Measurements from ENCODE around the gene TGFBI. TPM values are rescaled to one million over a fixed set of nuclear protein-coding genes. Genes with fewer than 3 reads are reported as not detected.

Gene TGFBI
- total RNA-seq, 3 donors from 2014 or later, result 0.81 to 0.84 (median 0.82) TPM

DNA sequence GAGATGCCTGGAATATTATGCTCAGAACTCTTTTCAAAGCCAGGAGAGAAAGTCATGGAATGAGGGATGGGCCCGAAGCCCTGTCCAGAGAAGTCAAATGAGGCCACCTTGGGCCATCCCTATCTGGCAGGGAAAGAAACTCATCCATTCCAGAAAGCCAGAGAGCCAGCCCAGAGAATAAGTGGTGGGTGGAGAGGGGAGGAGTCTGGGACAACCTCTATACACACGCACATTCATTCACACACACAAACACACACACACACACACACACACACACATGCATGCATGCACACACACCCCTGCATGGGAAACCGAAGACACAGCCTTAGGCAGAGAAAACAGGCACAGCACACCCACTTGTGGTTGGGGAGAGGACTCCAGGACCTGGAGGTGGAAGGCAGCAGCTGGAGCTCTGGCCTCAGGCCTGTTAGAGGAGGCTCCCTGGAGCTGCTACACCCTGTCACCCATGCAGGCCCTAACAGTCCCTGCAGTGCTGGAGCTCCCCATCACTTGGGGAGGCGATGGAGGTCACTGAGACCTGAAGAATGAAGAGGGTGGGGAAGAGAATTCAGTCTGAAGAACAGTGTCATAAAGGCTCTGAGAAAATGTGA lies 38.0 kb downstream of the TGFBI start:
- peaks cover 6% of the 10 kb centered on the region for H3K9me3 Mint-ChIP-seq

DNA sequence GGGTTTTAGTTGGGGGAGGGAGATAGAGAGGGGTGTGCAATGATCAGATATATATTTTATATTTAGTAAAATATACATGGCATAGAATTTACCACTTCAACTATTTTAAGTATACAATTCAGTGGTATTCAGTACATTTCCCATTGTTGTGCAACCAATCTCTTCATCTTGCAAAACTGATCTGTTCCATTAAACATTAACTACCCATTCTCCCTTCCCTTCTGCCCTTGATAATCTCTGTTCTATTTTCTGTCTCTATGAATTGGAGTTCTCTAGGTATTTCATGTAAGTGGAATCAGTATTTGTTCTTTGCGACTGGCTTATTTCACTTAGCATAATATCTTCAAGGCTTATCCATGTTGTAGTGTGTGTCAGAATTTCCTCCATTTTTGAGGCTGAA lies 38.6 kb downstream of the TGFBI start:
- Mint-ChIP-seq H3K4me3 (no peak overlapping the region), H3K4me1 (ENCODE audit: low read depth) (no peaks in the 10 kb centered on the region), H3K27me3 (ENCODE audit: low read depth) (no peaks in the 10 kb centered on the region), H3K9me3 (peaks cover 6% of the 10 kb centered on the region), H3K36me3 (ENCODE audit: insufficient read depth) (no peaks in the 10 kb centered on the region)
- DNase-seq (no peak), ATAC-seq (no peak)

More for the DNA sequence above, 38.0 kb downstream of the TGFBI start:
- no peaks in the 10 kb centered on the region for H3K36me3 Mint-ChIP-seq (ENCODE audit: insufficient read depth)
- no peak overlapping the region for H3K4me3 Mint-ChIP-seq
- H3K4me1 Mint-ChIP-seq (ENCODE audit: low read depth), result no peaks in the 10 kb centered on the region
- ATAC-seq, result no peak
- H3K27me3 Mint-ChIP-seq (ENCODE audit: low read depth), result no peaks in the 10 kb centered on the region
- no peak for DNase-seq

DNA sequence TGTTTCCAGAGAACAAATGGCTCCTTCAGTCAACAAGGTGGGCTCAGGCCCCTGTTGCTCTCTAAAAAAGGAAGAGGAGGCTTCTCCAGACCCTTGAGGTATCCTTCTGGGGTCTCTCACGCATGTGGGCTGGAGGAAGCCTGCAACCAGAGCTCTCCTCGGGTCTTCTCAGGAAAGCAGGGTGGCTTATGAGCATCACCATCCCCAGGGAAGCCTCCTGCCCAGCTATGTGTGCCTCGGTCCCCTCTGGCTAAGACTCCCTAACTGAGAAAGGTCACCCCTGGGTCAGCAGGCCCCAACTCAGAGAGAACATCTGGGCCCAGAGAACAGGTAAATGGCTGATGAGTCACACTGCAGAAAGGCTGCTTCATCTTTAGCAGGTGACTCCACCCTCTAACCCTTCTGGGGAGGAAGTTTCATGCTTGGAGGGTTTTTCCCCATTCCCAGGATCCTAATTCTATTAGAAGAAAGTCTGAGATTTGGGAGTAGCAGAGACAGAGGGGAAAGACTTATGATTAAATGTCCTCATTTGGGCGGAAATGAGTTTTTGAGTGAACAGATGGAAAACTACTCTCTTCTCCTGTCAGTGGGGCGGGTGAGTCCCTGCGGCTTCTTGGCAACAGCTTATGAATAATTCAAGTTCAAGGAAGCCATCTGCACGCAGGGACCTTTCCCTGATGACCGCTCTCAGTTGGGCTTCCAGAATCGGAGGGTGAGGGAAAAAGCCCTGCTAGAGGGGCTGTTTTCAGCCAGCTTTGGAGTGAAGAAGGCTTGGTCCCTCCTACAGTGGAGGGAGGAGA lies 41.9 kb downstream of the TGFBI start:
- peaks cover 1% of the 10 kb centered on the region for H3K27me3 Mint-ChIP-seq (ENCODE audit: low read depth)
- H3K4me1 Mint-ChIP-seq (ENCODE audit: low read depth), result no peaks in the 10 kb centered on the region
- peaks cover 6% of the 10 kb centered on the region for H3K9me3 Mint-ChIP-seq
- no peak for DNase-seq
- ATAC-seq, result no peak
- H3K36me3 Mint-ChIP-seq (ENCODE audit: insufficient read depth), result no peaks in the 10 kb centered on the region
- H3K4me3 Mint-ChIP-seq, result no peak overlapping the region

DNA sequence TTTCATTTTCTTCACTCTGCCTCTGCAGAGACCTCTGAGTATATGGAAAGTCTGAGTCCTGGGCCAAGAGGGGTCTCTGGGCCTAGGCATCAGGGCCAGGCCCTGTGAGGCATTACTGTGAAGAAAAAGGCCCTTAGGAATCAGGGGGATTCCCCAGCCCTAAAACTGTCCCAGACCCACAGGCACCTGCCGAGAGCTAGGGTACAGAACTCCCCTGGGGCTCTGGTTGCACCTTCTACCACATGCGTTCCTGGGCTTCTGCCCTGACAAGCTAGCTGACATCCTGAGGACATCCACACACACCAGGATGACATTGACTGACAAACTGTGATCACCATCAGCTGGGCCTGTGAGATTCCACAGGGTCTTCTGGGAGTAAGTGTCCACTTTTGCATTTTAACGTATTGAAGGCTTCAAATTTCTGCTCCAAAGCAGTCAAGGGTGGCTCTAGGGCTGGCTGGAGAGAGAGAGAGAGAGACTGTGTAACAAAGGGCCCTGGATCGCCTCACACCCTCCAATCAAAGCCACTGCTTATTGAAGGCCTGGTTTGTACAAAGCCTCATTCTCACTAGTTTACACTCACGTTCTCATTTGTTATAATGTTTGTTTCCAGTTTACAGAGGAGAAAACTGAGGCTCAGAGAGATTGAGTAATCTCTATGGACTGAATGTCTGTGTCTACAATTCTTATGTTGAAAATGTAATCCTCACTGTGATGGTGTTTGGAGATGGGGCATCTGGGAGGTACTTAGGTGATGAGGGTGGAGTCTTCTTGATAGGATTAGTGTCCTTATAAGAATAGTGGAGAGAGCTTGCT lies 45.1 kb downstream of the TGFBI start:
- Mint-ChIP-seq H3K4me1 (ENCODE audit: low read depth) (no peaks in the 10 kb centered on the region), H3K9me3 (peaks cover 4% of the 10 kb centered on the region), H3K4me3 (no peak overlapping the region), H3K27me3 (ENCODE audit: low read depth) (peaks cover 21% of the 10 kb centered on the region), H3K36me3 (ENCODE audit: insufficient read depth) (no peaks in the 10 kb centered on the region)
- ATAC-seq (no peak), DNase-seq (no peak)

DNA sequence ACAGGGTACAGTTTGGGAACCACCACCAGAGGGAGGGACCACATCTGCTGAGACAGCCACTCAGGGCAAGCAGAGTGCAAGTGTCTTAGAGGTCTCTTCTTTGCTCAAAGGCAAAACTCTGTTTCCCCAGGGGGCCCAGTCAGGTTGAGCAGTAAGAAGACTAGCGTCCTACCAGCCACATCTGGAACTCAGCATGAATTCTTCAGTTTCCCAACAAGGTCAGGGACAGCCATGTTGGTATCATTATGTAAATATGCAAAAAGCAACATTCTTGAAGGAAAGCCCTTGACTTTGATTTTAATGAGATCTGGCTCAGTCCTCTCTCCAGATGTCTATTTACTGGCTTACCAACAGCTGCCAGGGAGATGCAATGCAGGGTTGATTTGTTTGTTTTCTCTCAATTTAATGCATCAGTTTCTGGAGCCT lies 46.7 kb downstream of the TGFBI start:
- H3K4me3 Mint-ChIP-seq, result no peak overlapping the region
- ATAC-seq (no peak), DNase-seq (no peak)
- H3K27me3 Mint-ChIP-seq (ENCODE audit: low read depth), result peaks cover 36% of the 10 kb centered on the region
- no peaks in the 10 kb centered on the region for H3K36me3 Mint-ChIP-seq (ENCODE audit: insufficient read depth)
- no peaks in the 10 kb centered on the region for H3K9me3 Mint-ChIP-seq
- H3K4me1 Mint-ChIP-seq (ENCODE audit: low read depth), result peaks cover 10% of the 10 kb centered on the region

DNA sequence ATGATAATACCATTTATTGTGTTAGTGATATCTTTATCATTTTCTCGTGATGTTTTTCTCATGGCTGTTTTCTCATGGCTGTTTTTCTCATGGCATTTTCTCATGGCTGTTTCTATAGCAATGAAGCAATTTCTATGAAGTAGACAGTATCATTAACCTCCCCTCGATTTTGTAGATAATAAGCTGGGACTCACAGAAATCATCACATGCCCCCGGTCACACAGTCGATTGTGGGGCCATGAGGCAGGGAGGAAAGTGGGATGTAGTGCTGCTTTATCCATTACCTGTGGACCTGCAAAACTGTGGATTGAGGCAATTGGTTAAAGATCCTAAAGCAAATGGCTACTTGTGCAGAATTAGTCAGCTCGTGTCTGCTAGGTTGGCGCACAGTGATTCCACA lies 47.3 kb downstream of the TGFBI start:
- Mint-ChIP-seq H3K9me3 (no peaks in the 10 kb centered on the region), H3K27me3 (ENCODE audit: low read depth) (peaks cover 40% of the 10 kb centered on the region), H3K36me3 (ENCODE audit: insufficient read depth) (no peaks in the 10 kb centered on the region), H3K4me1 (ENCODE audit: low read depth) (peaks cover 13% of the 10 kb centered on the region), H3K4me3 (no peak overlapping the region)
- no peak for ATAC-seq
- DNase-seq, result no peak

DNA sequence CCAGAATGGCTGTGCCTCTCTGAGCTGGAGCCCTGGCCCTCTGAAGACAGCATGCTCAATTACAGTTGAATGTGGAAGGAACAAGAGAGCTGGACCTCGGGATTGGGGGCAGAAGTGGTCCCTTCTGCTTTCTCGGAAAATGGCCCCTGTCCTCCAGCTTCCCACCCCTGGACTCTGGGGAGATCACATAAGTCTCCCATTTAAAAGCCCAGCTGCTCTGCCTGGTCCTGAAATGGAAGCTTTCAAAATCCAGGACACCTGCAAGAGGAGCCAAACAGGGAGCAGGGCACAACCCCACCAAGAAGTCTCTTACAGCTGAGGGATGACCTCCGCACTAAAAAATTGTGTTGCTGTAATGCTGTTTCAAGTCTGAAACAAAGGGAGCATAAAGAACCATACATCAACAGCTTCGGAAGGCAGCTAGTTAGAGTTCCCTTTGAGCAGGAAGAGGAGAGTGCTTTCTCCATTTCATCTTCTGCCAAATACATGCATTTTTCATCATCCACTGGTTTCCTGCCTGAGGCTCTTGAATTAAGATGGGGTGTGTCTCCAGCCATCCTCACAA lies 48.2 kb downstream of the TGFBI start:
- ATAC-seq, result no peak
- no peaks in the 10 kb centered on the region for H3K9me3 Mint-ChIP-seq
- H3K4me3 Mint-ChIP-seq, result no peak overlapping the region
- H3K36me3 Mint-ChIP-seq (ENCODE audit: insufficient read depth), result no peaks in the 10 kb centered on the region
- H3K4me1 Mint-ChIP-seq (ENCODE audit: low read depth), result peaks cover 13% of the 10 kb centered on the region
- peaks cover 45% of the 10 kb centered on the region for H3K27me3 Mint-ChIP-seq (ENCODE audit: low read depth)
- no peak for DNase-seq

DNA sequence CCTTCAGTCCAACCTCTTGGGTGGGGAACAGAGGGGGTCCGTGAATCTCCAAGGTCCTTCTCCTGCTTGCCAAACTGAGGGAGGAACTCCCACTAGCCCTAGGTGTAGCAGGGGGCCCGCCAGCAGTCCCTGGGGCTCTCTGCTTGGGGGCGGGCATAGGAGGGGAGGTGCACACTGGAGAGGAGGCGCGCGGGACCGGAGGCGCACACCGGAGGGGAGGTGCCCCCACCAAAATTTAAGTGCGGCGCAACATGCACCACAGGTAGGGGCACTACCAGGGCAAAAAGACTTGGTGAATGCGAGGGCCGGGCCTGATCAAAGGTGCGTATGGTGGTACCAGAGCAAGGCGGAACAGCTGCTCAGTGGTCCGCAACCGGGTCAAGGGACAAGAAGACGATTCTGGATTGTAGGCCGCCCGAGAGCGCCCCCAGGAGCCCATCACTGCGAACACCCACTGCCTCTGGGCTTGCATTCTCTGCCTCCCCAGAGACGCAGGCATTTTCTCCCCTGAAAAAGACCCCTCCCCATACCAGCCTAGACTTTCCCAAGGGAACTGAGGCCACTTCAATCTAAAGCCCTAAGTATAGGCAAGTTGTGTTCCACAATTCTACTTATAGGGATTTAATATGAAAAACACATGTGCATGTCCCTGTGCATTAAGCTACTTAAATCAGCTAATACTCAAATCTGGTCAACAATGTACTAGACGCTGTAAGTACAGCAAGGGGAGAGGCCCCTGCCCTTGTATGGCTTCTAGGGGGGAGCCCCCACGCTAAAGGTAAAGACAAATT lies 50.6 kb downstream of the TGFBI start:
- H3K9me3 Mint-ChIP-seq, result no peaks in the 10 kb centered on the region
- peaks cover 44% of the 10 kb centered on the region for H3K27me3 Mint-ChIP-seq (ENCODE audit: low read depth)
- no peak for DNase-seq
- peak overlapping the region; percentile 46 for H3K4me3 Mint-ChIP-seq
- H3K4me1 Mint-ChIP-seq (ENCODE audit: low read depth), result peaks cover 13% of the 10 kb centered on the region
- ATAC-seq, result no peak
- H3K36me3 Mint-ChIP-seq (ENCODE audit: insufficient read depth), result no peaks in the 10 kb centered on the region

DNA sequence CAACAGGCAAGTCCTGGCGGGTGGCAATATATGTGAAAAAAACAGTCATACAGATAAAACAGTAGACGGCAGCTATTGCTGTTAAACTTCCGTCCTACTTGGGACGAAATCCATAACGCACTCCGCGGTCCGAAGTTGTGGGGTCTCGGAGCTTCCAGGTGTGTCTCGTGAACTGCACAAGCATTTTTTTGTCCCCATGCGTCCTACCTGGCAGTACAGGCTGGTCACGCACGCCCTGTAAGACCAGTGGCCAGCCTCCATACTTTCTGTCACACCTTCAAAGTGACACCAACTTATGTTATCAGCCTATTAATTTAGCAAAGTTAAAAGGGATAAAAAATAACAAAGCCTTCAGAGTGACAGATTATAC lies 51.3 kb downstream of the TGFBI start:
- DNase-seq, result no peak
- Mint-ChIP-seq H3K4me1 (ENCODE audit: low read depth) (peaks cover 13% of the 10 kb centered on the region), H3K27me3 (ENCODE audit: low read depth) (peaks cover 46% of the 10 kb centered on the region), H3K36me3 (ENCODE audit: insufficient read depth) (no peaks in the 10 kb centered on the region), H3K4me3 (peak overlapping the region; percentile 72), H3K9me3 (no peaks in the 10 kb centered on the region)
- peak in 1 of 2 donors; percentile 9 for ATAC-seq

DNA sequence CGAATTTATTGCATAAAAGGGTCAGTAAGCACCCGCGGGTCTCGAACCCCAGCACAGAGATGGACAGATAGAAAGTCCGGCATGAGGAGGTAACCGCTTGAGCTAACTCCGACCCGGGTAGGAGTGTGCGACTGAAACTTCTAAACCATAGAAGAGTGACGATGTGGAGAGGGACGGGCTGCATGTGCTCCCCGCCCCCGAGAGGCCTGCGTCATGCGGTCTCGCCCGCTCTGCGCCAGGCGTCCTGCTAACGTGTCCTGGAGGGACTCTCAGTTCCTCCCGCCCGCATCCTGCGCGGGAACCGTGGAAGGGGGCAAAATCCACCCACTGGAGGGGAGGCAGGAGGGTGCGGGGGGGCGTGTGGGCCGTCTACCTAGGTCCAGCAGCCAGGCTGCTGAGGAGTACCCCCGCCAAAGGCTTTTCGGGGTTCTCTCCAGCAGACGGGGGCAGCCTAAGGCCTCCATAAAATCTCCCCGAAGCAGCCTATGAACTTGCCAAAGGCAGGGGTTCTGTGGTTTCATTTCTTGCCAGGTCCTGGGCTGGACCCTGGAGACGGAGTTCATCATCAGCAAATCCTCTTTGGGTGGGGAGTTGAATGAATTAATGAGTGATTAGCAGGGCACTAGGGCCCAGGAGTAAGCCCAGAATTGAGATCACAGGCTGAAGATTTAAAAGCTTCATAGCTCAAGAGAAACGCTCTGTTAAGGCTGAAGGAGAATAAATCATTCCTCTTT lies 51.9 kb downstream of the TGFBI start:
- H3K36me3 Mint-ChIP-seq (ENCODE audit: insufficient read depth), result no peaks in the 10 kb centered on the region
- H3K9me3 Mint-ChIP-seq, result no peaks in the 10 kb centered on the region
- H3K4me1 Mint-ChIP-seq (ENCODE audit: low read depth), result peaks cover 13% of the 10 kb centered on the region
- peaks cover 46% of the 10 kb centered on the region for H3K27me3 Mint-ChIP-seq (ENCODE audit: low read depth)
- ATAC-seq, result peak; percentile 83 to 91
- peak overlapping the region; percentile 72 for H3K4me3 Mint-ChIP-seq
- peak; percentile 29 for DNase-seq

DNA sequence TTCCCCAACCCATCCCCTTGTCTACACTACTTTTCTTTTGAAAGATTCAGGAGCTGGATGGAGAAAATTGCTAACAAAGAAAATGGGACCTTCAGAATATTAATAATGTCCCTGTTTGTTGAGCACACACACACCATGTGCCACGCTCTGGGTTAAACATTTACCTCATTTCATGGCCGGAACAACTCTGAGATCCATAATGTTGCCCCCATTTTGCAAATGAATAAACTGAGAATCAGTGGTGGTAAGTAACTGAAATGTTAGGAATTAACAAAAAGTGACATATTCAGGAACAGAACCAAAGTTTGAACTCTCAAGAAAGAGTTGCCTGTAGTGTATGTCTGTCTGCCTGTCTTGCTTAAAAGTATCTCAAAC lies 52.4 kb downstream of the TGFBI start:
- no peaks in the 10 kb centered on the region for H3K36me3 Mint-ChIP-seq (ENCODE audit: insufficient read depth)
- peaks cover 13% of the 10 kb centered on the region for H3K4me1 Mint-ChIP-seq (ENCODE audit: low read depth)
- H3K4me3 Mint-ChIP-seq, result no peak overlapping the region
- H3K9me3 Mint-ChIP-seq, result no peaks in the 10 kb centered on the region
- ATAC-seq (no peak), DNase-seq (no peak)
- peaks cover 43% of the 10 kb centered on the region for H3K27me3 Mint-ChIP-seq (ENCODE audit: low read depth)

DNA sequence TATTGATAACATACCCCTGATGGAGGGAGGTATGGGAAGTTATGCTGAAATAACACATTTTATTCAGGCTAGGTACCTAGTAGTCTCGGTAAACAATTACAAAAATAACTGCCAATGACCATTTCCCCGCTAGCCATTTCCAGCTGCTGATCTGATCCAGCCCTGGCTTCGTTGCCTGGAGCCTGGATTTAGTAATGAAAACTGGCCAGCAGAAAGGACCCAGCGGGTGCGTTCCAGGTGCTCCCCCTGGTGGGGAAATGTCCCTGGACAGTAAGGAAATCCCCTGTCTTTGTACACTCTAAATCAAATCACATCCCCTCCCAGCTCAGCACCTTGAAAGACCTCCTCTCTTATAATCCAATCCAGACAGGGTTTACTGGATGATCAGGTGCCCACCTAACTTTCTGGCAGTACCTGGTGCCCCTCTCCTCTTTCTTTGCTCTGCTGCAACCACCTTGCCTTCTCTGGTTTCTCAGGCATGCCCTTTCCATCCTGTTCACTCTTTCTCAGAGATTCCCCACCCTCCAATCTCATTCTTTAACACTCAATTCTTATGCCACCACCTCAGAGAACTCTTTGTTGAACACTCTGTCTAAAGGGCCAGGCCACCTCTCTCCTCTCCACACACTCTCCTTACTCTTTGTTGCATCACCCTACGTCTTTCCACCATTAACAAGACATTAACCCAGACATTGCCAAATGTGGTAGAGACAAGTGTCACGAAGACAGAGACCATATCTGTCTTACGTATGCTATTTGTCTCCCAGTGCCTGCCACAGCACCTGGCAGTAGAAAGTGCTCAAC lies 53.8 kb downstream of the TGFBI start:
- Mint-ChIP-seq H3K4me1 (ENCODE audit: low read depth) (peaks cover 13% of the 10 kb centered on the region), H3K4me3 (no peak overlapping the region), H3K27me3 (ENCODE audit: low read depth) (peaks cover 40% of the 10 kb centered on the region), H3K36me3 (ENCODE audit: insufficient read depth) (no peaks in the 10 kb centered on the region), H3K9me3 (no peaks in the 10 kb centered on the region)
- DNase-seq, result peak; percentile 22
- ATAC-seq, result peak in 1 of 2 donors; percentile 36

DNA sequence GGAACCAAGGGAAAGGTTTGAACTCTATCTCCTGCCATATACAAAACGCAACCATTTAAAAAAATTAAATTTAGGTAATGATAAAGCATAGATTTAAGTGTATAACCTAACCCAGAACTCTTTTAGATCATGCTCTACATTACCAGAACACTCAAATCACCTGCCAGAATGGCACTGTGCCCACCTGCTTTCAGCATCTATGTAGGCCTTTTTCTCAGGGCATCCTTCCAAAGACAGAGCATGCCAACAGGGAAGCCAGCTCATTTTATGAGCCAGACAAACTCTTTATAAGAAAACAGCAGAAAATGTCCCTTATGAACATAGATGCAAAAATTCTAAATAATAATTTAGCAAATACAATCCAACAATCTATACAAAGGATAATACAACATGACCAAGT lies 55.9 kb downstream of the TGFBI start:
- Mint-ChIP-seq H3K9me3 (no peaks in the 10 kb centered on the region), H3K4me3 (no peak overlapping the region), H3K27me3 (ENCODE audit: low read depth) (peaks cover 19% of the 10 kb centered on the region), H3K36me3 (ENCODE audit: insufficient read depth) (no peaks in the 10 kb centered on the region), H3K4me1 (ENCODE audit: low read depth) (peaks cover 11% of the 10 kb centered on the region)
- DNase-seq (no peak), ATAC-seq (no peak)

Data from activated T-cell treated with anti-CD3 and anti-CD28 coated beads, Interleukin-2, amount 50 U/mL, for 4 hours (primary cell).